HUES64 (cell line): ENCODE results near the gene PGBD1.
"Not testable (repeated sequence)": the region's sequence is repeated elsewhere in the genome, so short reads cannot be mapped to it uniquely, and the experiment has no call there.

Experiments used
- H3K27ac ChIP-seq: 2 replicates; pipeline ENCODE4 v1.7.0; 2013; ENCODE audit warnings: low read depth, low read length, inconsistent platforms
- H3K27me3 ChIP-seq: 2 replicates; pipeline ENCODE4 v1.6.1; 2013; ENCODE audit warnings: mild to moderate bottlenecking, low read length; ENCODE audit not compliant: insufficient read depth
- H3K36me3 ChIP-seq: 2 replicates; pipeline ENCODE4 v1.6.1; 2013; ENCODE audit warnings: mild to moderate bottlenecking, low read length; ENCODE audit not compliant: insufficient read depth
- H3K4me1 ChIP-seq: 2 replicates; pipeline ENCODE4 v1.6.1; 2013; ENCODE audit warnings: mild to moderate bottlenecking, low read length, moderate library complexity; ENCODE audit not compliant: insufficient read depth
- H3K4me3 ChIP-seq: 2 replicates; pipeline ENCODE4 v1.5.1; 2013; ENCODE audit warnings: mild to moderate bottlenecking, low read length, moderate library complexity
- H3K9ac ChIP-seq: 2 replicates; pipeline ENCODE4 v1.6.1; 2013; ENCODE audit warnings: mild to moderate bottlenecking, low read depth, low read length
- H3K9me3 ChIP-seq: 2 replicates; pipeline ENCODE4 v1.6.1; 2013; ENCODE audit warnings: low read depth, low read length; ENCODE audit not compliant: insufficient read depth
- WGBS: fragments of 150-250, 120-280 bp; methylation state at CpG from one replicate; pipeline ENCODE4 v1.1.7; 2013; ENCODE audit warnings: missing lambda C conversion rate; 5-methylcytosine and 5-hydroxymethylcytosine counted together

Gene PGBD1

GRCh38 chr6:28315628-28316027 lies 34.3 kb downstream of the PGBD1 start:
- Histone ChIP-seq H3K27ac (no peak overlapping the region), H3K9me3 (no peaks in the 10 kb centered on the region), H3K4me1 (peaks cover 7% of the 10 kb centered on the region; the same call in 1 of the 2 replicates), H3K9ac (no peak overlapping the region), H3K27me3 (no peaks in the 10 kb centered on the region), H3K4me3 (no peak overlapping the region), H3K36me3 (no peaks in the 10 kb centered on the region)
- WGBS, result 93% methylated on average over 3 of the region's 3 CpGs

- H3K36me3 ChIP-seq, H3K9ac ChIP-seq, H3K4me1 ChIP-seq, H3K9me3 ChIP-seq, H3K27me3 ChIP-seq, H3K27ac ChIP-seq, H3K4me3 ChIP-seq: not testable (repeated sequence)
- 95% methylated on average over 8 of the region's 8 CpGs for WGBS
Measured at GRCh38 chr6:28317866-28318265, 36.5 kb downstream of the PGBD1 start.

DNA sequence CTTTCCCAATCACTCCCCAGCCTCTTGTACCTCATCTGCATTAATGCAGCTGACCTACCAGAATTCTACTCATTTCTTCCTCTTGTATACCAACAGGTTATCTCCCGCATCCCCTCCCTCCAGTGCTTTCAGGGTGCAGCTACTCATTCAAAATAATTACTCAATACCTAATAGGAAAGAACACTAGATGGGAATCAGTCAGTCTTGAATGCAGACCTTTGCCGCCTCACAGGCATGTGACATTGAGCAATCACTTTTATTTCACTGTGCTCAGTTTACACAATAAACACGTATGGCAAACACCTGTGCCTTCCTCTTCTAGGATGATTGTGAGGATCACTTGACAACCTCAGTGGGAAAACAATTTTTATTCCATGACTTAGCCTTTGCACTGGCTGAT lies 41.3 kb downstream of the PGBD1 start:
- Histone ChIP-seq H3K4me1 (no peaks in the 10 kb centered on the region), H3K9ac (no peak overlapping the region), H3K27ac (no peak overlapping the region), H3K4me3 (no peak overlapping the region), H3K27me3 (no peaks in the 10 kb centered on the region), H3K36me3 (peaks cover 24% of the 10 kb centered on the region), H3K9me3 (peaks cover 30% of the 10 kb centered on the region)
- 95% methylated on average over 3 of the region's 3 CpGs for whole genome bisulfite sequencing

DNA sequence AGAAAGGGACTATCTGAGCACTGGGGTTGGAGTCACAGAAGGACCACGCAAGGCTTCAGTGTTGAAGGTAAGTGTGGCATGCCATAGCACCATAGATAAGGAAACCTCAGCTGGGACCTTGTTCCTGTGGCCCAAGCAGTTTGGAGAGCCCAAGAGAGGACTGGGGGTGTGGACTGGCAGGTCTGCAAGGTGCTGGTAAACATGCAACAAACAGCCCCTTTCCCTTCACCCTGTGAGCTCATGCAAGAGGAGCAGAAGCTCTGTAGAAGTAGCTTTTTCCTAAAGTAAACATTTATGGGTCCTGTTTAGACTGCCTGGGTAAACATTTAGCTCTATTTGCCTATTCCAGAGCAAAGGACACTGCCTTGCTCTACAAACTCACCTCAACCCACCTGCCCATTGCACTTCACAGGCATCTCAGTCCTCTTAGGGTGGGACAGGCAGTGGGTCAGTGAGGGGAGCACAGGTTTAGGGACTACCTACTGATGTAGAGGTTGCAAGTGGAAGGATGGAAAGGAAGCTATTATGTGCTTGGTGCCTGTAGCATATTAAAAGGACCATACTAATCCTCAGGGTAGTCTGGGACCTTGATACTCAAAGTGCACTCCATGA lies 42.5 kb downstream of the PGBD1 start:
- 92% methylated on average over 1 of the region's 1 CpG for WGBS

GRCh38 chr6:28326371-28326948 lies 45.1 kb downstream of the PGBD1 start:
- Histone ChIP-seq H3K27ac (no peak overlapping the region), H3K27me3 (no peaks in the 10 kb centered on the region), H3K36me3 (peaks cover 31% of the 10 kb centered on the region), H3K4me1 (no peaks in the 10 kb centered on the region), H3K9ac (no peak overlapping the region), H3K4me3 (no peak overlapping the region), H3K9me3 (peaks cover 33% of the 10 kb centered on the region)
- WGBS, result 97% methylated on average over 7 of the region's 7 CpGs

More for the DNA sequence above, 42.5 kb downstream of the PGBD1 start:
- H3K9me3 ChIP-seq, result peaks cover 33% of the 10 kb centered on the region
- no peaks in the 10 kb centered on the region for H3K4me1 ChIP-seq
- H3K4me3 ChIP-seq, result no peak overlapping the region
- H3K9ac ChIP-seq, result no peak overlapping the region
- H3K27me3 ChIP-seq, result no peaks in the 10 kb centered on the region
- no peak overlapping the region for H3K27ac ChIP-seq
- H3K36me3 ChIP-seq, result peaks cover 25% of the 10 kb centered on the region

DNA sequence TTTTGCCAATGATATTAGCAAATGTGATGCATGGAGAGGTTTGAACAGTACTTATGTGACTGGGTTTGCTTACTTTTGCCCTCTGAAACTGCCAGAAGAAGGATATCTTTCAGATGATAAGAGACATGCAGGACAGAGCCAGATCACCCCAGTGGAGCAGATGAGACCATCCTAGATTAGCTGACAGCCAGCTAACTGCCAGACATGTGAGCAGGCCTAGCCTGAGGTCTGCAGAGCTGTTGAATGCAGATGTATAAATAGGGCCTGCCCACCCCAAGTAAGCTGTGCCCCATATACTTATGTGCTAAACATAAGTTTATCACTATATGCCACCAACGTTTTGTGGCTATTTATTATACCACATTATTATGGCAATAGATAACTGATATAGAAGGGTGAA lies 48.7 kb downstream of the PGBD1 start:
- H3K9me3 ChIP-seq, result peaks cover 33% of the 10 kb centered on the region
- H3K4me1 ChIP-seq, result peaks cover 6% of the 10 kb centered on the region
- H3K36me3 ChIP-seq, result peaks cover 31% of the 10 kb centered on the region
- H3K4me3 ChIP-seq, result no peak overlapping the region
- no peak overlapping the region for H3K27ac ChIP-seq
- H3K27me3 ChIP-seq, result no peaks in the 10 kb centered on the region
- WGBS, result no CpG with 5 or more reads among the region's 1 CpG
- H3K9ac ChIP-seq, result no peak overlapping the region

GRCh38 chr6:28333047-28333446 lies 51.7 kb downstream of the PGBD1 start:
- no peak overlapping the region for H3K27ac ChIP-seq
- no peak overlapping the region for H3K4me3 ChIP-seq
- no peaks in the 10 kb centered on the region for H3K27me3 ChIP-seq
- peaks cover 11% of the 10 kb centered on the region for H3K4me1 ChIP-seq
- H3K36me3 ChIP-seq, result peaks cover 7% of the 10 kb centered on the region; the same call in 1 of the 2 replicates
- no peak overlapping the region for H3K9ac ChIP-seq
- WGBS, result 100% methylated on average over 1 of the region's 2 CpGs
- peaks cover 8% of the 10 kb centered on the region for H3K9me3 ChIP-seq

GRCh38 chr6:28333599-28334018 lies 52.2 kb downstream of the PGBD1 start:
- WGBS, result 94% methylated on average over 1 of the region's 1 CpG
- Histone ChIP-seq H3K36me3 (peaks cover 7% of the 10 kb centered on the region; the same call in 1 of the 2 replicates), H3K9me3 (peaks cover 8% of the 10 kb centered on the region), H3K27me3 (no peaks in the 10 kb centered on the region), H3K27ac (no peak overlapping the region), H3K9ac (no peak overlapping the region), H3K4me1 (peaks cover 11% of the 10 kb centered on the region), H3K4me3 (no peak overlapping the region)

GRCh38 chr6:28334286-28335039 lies 53.1 kb downstream of the PGBD1 start:
- Histone ChIP-seq H3K9ac (peak overlapping the region; percentile 97), H3K4me3 (peak overlapping the region; percentile 81), H3K27ac (peak overlapping the region; percentile 97), H3K9me3 (peaks cover under 1% of the 10 kb centered on the region; the same call in 1 of the 2 replicates), H3K27me3 (no peaks in the 10 kb centered on the region), H3K4me1 (peaks cover 11% of the 10 kb centered on the region), H3K36me3 (no peaks in the 10 kb centered on the region; the same call in 1 of the 2 replicates)
- WGBS, result 97% methylated on average over 7 of the region's 7 CpGs

GRCh38 chr6:28335040-28335563 lies 53.7 kb downstream of the PGBD1 start:
- peak overlapping the region; percentile 97 for H3K27ac ChIP-seq
- 48% methylated on average over 12 of the region's 12 CpGs for WGBS
- no peaks in the 10 kb centered on the region for H3K36me3 ChIP-seq
- no peaks in the 10 kb centered on the region for H3K27me3 ChIP-seq
- peak overlapping the region; percentile 81 for H3K4me3 ChIP-seq
- H3K9me3 ChIP-seq, result no peaks in the 10 kb centered on the region
- peak overlapping the region; percentile 97 for H3K9ac ChIP-seq
- H3K4me1 ChIP-seq, result peaks cover 11% of the 10 kb centered on the region
